ENCODE data around the gene TRAF3. TPM values are rescaled to one million over a fixed set of nuclear protein-coding genes. Genes with fewer than 3 reads are reported as not detected.
"Not testable (repeated sequence)": the region's sequence is repeated elsewhere in the genome, so short reads cannot be mapped to it uniquely, and the experiment has no call there.

The TRAF3 gene
- polyA plus RNA-seq, 4 donors, result 14.6 to 16.8 (median 15.8) TPM

- no peak for DNase-seq (ENCODE audit: low read depth in 4 of 4, low spot score in 3 of 4)
Measured at GRCh38 chr14:102751088-102751487, 26.2 kb upstream of the TRAF3 start.

GRCh38 chr14:102752239-102752847 lies 24.9 kb upstream of the TRAF3 start:
- DNase-seq (ENCODE audit: low read depth in 4 of 4, low spot score in 3 of 4), result no peak

- no peak for DNase-seq (ENCODE audit: low read depth in 4 of 4, low spot score in 3 of 4)
Measured at GRCh38 chr14:102754370-102755262, 22.6 kb upstream of the TRAF3 start.

- DNase-seq (ENCODE audit: low read depth in 4 of 4, low spot score in 3 of 4), result no peak
Measured at GRCh38 chr14:102757646-102758045, 19.6 kb upstream of the TRAF3 start.

GRCh38 chr14:102758087-102758486 lies 19.2 kb upstream of the TRAF3 start:
- DNase-seq (ENCODE audit: low read depth in 4 of 4, low spot score in 3 of 4), result no peak

GRCh38 chr14:102759456-102760187 lies 17.6 kb upstream of the TRAF3 start:
- no peak for DNase-seq (ENCODE audit: low read depth in 4 of 4, low spot score in 3 of 4)

- DNase-seq (ENCODE audit: low read depth in 4 of 4, low spot score in 3 of 4), result no peak
Measured at GRCh38 chr14:102760496-102761193, 16.6 kb upstream of the TRAF3 start.

GRCh38 chr14:102761206-102761605 lies 16.0 kb upstream of the TRAF3 start:
- no peak for DNase-seq (ENCODE audit: low read depth in 4 of 4, low spot score in 3 of 4)

- no peak for DNase-seq (ENCODE audit: low read depth in 4 of 4, low spot score in 3 of 4)
Measured at GRCh38 chr14:102764220-102764671, 13.0 kb upstream of the TRAF3 start.

- DNase-seq (ENCODE audit: low read depth in 4 of 4, low spot score in 3 of 4), result not testable (repeated sequence)
Measured at GRCh38 chr14:102765770-102766169, 11.5 kb upstream of the TRAF3 start.

- DNase-seq (ENCODE audit: low read depth in 4 of 4, low spot score in 3 of 4), result no peak
Measured at GRCh38 chr14:102768223-102769048, 8.8 kb upstream of the TRAF3 start.

- no peak for DNase-seq (ENCODE audit: low read depth in 4 of 4, low spot score in 3 of 4)
Measured at GRCh38 chr14:102769049-102769327, 8.3 kb upstream of the TRAF3 start.

GRCh38 chr14:102770147-102771123 lies 6.8 kb upstream of the TRAF3 start:
- no peak for DNase-seq (ENCODE audit: low read depth in 4 of 4, low spot score in 3 of 4)

GRCh38 chr14:102771144-102771543 lies 6.1 kb upstream of the TRAF3 start:
- DNase-seq (ENCODE audit: low read depth in 4 of 4, low spot score in 3 of 4), result no peak

- DNase-seq (ENCODE audit: low read depth in 4 of 4, low spot score in 3 of 4), result no peak
Measured at GRCh38 chr14:102772781-102773570, 4.3 kb upstream of the TRAF3 start.

GRCh38 chr14:102774391-102775153 lies 2.7 kb upstream of the TRAF3 start:
- peak in 3 of 4 donors; percentile 66 to 71 (median 68) for DNase-seq (ENCODE audit: low read depth in 4 of 4, low spot score in 3 of 4)
